Measurements from ENCODE around the gene CEP19.

DNA sequence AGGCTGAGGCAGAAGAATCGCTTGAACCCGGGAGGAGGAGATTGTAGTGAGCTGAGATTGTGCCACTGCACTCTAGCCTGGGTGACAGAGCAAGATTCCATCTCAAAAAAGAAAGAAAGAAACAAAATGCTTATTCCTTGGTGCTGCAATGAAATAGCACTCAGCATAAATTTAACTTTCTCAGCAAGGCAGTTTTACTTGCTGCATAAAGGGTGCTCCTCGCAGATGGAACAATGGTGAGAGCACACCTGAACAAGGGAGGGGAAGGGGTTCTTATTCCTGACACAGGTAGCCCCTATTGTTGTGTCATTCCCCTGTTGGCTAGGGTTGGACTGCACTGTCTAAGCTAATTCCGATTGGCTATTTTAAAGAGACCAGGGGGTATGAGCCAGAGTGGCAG lies 44.7 kb upstream of the CEP19 start:
- TF ChIP-seq CTCF (IDR thresholded peaks at IDR 0.05; ENCODE audit: poor library complexity, severe bottlenecking), result no peak
- TF ChIP-seq EZH2 (IDR thresholded peaks at IDR 0.05; ENCODE audit: borderline replicate concordance, insufficient read depth, low read length, poor library complexity, severe bottlenecking), result no peak

Data from neural cell (in vitro differentiated cells).